ENCODE measurements around the gene SAV1.

DNA sequence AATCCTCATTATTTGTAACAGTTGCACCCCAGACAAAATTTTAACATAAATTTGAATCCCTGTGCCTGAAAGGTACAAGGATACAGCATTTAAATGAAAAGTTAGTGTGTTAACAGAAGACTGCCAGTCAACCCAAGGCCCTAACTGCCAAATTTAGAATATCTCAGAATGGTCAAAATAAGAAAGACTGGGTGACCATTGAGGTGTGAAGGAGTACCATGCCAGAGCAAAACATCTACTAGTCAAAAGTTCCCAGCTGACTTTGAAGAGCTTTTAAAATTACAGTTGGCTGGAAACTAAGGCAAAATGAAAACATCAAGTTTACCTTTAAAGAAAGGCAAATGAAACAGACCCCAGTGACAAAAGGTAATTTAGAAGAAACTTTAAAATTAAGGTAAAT, 18.4 kb downstream of the SAV1 start:
- TF ChIP-seq, protein P1, sequence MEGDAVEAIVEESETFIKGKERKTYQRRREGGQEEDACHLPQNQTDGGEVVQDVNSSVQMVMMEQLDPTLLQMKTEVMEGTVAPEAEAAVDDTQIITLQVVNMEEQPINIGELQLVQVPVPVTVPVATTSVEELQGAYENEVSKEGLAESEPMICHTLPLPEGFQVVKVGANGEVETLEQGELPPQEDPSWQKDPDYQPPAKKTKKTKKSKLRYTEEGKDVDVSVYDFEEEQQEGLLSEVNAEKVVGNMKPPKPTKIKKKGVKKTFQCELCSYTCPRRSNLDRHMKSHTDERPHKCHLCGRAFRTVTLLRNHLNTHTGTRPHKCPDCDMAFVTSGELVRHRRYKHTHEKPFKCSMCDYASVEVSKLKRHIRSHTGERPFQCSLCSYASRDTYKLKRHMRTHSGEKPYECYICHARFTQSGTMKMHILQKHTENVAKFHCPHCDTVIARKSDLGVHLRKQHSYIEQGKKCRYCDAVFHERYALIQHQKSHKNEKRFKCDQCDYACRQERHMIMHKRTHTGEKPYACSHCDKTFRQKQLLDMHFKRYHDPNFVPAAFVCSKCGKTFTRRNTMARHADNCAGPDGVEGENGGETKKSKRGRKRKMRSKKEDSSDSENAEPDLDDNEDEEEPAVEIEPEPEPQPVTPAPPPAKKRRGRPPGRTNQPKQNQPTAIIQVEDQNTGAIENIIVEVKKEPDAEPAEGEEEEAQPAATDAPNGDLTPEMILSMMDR (IDR thresholded peaks at IDR 0.05; ENCODE audit: poor library complexity) = no peak
- TF ChIP-seq EZH2phosphoT487 (IDR thresholded peaks at IDR 0.05; ENCODE audit: low read depth, severe bottlenecking, unreplicated experiment) = no peak

All from hepatocyte (in vitro differentiated cells).